Stimulated activated naive B cell treated with anti-CD40 and anti-IgM and Interleukin-4, amounts not matched to agents 10 μg/mL and 1 μg/mL and 100 μg/mL, for 72 hours (primary cell): ENCODE data around the gene ZFHX2.
"Not testable (repeated sequence)": the region's sequence is repeated elsewhere in the genome, so short reads cannot be mapped to it uniquely, and the experiment has no call there.

Experiments
- ATAC-seq, 2 donors: fragments of 150-1000 bp; cut with Tn5 transposase; replicated peaks; 2 replicates each; pipeline ENCODE4 v1.10.0; 2021; ENCODE audit warnings: moderate library complexity in 1 of 2
- DNase-seq: peaks from one replicate; pipeline ENCODE4 v3.0.0; 2021
- H3K27ac Mint-ChIP-seq: one replicate; pipeline ENCODE4 v1.8.0; 2022; ENCODE audit warnings: mild to moderate bottlenecking, mixed read lengths
- H3K27me3 Mint-ChIP-seq, 2 donors: one replicate each; pipeline ENCODE4 v1.8.0; 2022; ENCODE audit warnings: mixed read lengths in 2 of 2
- H3K36me3 Mint-ChIP-seq, 2 donors: one replicate each; pipeline ENCODE4 v1.8.0; 2022; ENCODE audit warnings: mixed read lengths in 2 of 2, mild to moderate bottlenecking in 1 of 2
- H3K4me1 Mint-ChIP-seq, 2 donors: one replicate each; pipeline ENCODE4 v1.8.0; 2022; ENCODE audit warnings: mixed read lengths in 2 of 2, mild to moderate bottlenecking in 1 of 2
- H3K4me3 Mint-ChIP-seq, 2 donors: one replicate each; pipeline ENCODE4 v1.8.0; 2022; ENCODE audit warnings: mild to moderate bottlenecking in 2 of 2, mixed read lengths in 2 of 2, moderate library complexity in 1 of 2
- H3K9me3 Mint-ChIP-seq, 2 donors: one replicate each; pipeline ENCODE4 v1.8.0; 2022; ENCODE audit warnings: mixed read lengths in 2 of 2, mild to moderate bottlenecking in 1 of 2

The ZFHX2 gene

DNA sequence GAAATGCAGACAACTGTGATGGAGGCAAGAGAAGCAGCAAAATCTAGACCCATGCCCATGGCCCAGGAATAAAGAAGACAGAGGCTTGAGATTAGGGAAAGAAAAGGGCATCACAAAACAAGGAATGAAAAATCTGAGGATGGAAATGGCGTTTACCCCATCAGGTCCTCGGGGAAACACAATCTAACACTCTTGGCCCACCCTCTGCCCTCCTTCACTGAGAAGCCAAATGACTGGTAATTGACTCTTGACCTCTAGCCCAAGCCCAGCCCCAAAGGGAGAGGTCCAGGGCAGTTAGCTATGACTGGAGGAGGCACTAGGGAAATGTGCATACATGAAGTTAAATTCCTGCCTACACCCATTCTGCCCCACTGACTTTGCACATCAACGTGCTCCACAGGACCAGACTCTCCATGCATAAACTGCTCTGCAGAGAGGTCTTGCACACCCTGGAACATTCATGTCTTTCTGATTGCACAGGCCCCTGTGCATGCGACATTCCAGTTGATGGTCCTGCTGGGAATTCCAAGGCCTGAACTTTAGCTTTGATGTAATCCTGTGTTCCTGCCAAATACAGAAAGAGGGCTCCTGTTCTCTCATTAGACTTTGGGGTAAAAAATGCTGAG, 5.7 kb downstream of the ZFHX2 start:
- Mint-ChIP-seq H3K27me3 (no peaks in the 10 kb centered on the region), H3K4me3 (no peak overlapping the region), H3K9me3 (no peaks in the 10 kb centered on the region), H3K4me1 (peaks cover 0 to 2% of the 10 kb centered on the region in 2 donors), H3K27ac (no peak overlapping the region), H3K36me3 (peaks cover 0 to 5% of the 10 kb centered on the region in 2 donors)
- DNase-seq: no peak
- ATAC-seq: no peak

DNA sequence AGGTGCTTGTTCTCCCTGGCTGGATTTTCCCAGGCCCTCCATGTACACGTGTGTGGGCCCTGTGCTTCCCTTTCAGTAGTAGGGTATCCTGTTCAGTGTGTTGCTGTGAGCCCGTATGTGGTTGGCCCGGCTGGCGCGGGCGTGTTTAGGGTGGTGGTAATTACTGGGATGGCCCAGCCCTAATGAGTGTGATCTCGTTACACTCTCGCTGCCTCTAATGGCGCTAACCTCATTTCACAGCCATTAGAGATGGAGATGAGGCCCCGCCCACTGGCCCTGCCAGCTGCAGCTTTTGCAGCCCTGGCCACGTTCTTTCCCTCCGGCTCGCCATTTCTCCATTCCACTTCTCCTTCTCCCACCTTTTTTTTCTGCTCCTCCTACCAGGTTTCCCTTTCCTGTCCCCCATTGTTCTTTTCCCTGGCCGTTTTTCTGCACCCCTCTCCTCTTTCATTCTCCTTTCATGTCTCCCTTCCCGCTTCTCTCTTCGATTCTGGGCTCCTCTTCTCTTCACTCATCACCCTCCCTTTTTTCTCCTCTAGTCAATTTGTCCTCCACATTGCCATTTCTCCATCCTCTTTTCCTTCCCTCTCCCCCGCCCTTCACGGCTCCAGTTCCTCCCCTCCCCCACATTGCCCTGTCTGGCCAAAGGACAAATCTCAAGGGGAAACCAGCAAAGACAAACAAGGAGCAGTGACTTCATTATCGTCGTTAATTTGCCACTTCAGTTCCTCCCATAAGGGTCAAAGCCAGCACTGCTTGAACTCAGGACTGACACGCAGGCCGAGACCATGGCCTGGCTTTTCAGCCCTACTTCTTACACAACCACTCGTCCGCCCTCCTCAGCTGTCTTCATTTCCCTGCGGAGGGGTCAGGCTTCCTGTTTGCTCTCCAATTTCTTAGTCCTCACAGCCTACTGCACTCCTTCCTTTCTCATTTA, 6.8 kb downstream of the ZFHX2 start:
- Mint-ChIP-seq H3K36me3 (peaks cover 0 to 5% of the 10 kb centered on the region in 2 donors), H3K4me3 (no peak overlapping the region), H3K9me3 (no peaks in the 10 kb centered on the region), H3K4me1 (peaks cover 0 to 2% of the 10 kb centered on the region in 2 donors), H3K27ac (no peak overlapping the region), H3K27me3 (no peaks in the 10 kb centered on the region)
- ATAC-seq (no peak), DNase-seq (no peak)

DNA sequence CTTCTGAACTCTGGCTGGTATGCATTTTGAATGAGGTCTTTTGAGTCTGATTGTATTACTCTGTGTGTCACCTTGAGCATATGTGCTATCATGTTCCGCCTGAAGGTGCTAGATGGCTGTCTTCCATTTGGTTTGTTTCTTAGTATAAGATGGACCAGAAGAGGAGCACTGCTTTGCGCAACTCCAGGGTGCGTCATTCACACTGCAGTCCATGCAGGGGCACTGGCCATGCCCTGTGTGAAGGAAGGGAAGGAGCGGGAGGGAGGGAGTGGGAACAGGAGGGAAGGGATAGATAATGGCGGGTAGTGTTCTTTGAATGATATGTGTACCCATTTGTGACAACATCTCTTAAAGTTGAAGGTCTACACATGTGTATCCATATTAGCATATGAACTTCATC, 8.2 kb downstream of the ZFHX2 start:
- Mint-ChIP-seq H3K27me3 (no peaks in the 10 kb centered on the region), H3K36me3 (peaks cover 0 to 5% of the 10 kb centered on the region in 2 donors), H3K27ac (no peak overlapping the region), H3K4me3 (no peak overlapping the region), H3K4me1 (peaks cover 0 to 6% of the 10 kb centered on the region in 2 donors), H3K9me3 (no peaks in the 10 kb centered on the region)
- no peak for ATAC-seq
- no peak for DNase-seq

DNA sequence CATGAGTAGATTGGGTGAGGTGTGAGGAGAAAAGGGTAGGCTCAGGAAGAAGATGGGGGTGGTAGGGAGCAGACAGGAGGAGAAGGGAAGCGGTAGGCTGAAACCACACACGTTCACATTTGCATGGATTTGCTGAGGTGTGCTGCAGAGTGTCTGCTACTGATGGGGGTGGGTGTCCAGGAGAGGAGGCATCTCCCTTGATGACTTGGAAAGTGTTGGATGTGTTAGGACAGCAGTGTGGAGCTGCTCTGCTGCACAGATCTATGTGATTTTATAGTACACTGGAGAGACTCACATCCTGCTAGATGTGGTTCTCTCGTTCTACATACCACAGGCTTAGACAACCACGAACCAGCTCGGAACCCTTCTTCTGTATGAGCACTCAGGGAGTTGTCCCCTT, 9.3 kb downstream of the ZFHX2 start:
- no peak overlapping the region for H3K4me3 Mint-ChIP-seq
- ATAC-seq: no peak
- peaks cover 0 to 5% of the 10 kb centered on the region in 2 donors for H3K36me3 Mint-ChIP-seq
- no peaks in the 10 kb centered on the region for H3K27me3 Mint-ChIP-seq
- H3K27ac Mint-ChIP-seq: no peak overlapping the region
- DNase-seq: no peak
- peaks cover 0 to 6% of the 10 kb centered on the region in 2 donors for H3K4me1 Mint-ChIP-seq
- H3K9me3 Mint-ChIP-seq: no peaks in the 10 kb centered on the region

DNA sequence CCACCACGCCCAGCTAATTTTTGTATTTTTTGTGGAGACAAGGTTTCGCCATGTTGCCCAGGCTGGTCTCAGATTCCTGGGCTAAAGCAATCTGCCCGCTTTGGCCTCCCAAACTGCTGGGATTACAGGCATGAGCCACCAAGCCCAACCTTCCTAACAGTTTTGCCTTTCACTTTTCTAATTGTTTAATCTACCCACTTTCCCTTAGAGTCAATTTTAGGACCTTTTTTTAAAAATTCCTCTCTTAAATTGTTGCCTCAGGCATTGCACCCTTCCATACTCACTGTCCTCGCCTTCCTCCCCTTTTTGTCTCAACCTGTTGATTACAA, 11.5 kb downstream of the ZFHX2 start:
- Mint-ChIP-seq H3K4me1 (peaks cover 0 to 6% of the 10 kb centered on the region in 2 donors), H3K9me3 (no peaks in the 10 kb centered on the region), H3K36me3 (peaks cover 0 to 5% of the 10 kb centered on the region in 2 donors), H3K27ac (no peak overlapping the region), H3K27me3 (no peaks in the 10 kb centered on the region), H3K4me3 (no peak overlapping the region)
- ATAC-seq (no peak), DNase-seq (no peak)

DNA sequence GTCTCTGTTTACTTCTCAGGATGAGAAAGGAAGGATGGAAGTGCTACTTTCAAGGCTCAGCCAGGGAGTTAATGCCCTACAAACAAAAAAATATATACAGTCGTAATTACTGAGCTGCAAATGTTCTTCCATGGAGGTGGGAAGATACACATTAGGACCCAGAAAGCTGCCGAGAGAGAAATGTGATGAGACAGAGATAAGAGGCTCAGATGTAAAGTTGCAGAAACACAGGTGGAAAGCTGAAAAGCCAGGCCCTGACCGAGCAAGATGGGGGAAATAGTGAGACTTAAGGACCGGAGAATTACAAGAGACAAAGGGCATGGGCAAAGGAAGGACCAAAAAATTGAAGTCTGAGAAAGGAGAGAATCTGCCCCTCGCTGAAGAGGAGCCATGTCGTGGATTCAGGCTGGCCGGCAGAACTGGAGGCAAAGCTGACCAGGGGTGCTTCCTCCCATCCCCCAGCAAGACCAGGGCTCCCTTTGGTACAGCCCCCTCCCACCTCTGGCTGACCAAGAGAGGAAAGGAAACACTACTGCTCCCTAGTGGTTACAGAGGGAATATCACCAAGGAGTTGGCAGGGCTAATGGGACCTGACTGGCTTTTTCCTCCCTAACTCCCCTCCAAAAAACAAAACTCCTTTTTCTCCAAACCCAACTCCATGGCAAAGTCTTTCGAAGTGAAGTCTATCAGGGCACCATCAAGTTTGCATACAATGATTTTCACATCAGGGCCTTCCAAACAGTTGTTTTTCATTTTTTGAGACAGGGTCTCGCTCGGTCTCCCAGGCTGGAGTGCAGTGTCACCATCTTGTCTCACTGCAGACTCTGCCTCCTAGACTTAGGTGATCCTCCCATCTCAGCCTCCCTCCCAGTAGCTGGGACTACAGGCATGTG, 12.1 kb downstream of the ZFHX2 start:
- Mint-ChIP-seq H3K36me3 (peaks cover 0 to 2% of the 10 kb centered on the region in 2 donors), H3K4me3 (no peak overlapping the region), H3K27ac (no peak overlapping the region), H3K4me1 (peaks cover 0 to 4% of the 10 kb centered on the region in 2 donors), H3K27me3 (no peaks in the 10 kb centered on the region), H3K9me3 (no peaks in the 10 kb centered on the region)
- ATAC-seq (peak; percentile 59 to 70), DNase-seq (no peak)

DNA sequence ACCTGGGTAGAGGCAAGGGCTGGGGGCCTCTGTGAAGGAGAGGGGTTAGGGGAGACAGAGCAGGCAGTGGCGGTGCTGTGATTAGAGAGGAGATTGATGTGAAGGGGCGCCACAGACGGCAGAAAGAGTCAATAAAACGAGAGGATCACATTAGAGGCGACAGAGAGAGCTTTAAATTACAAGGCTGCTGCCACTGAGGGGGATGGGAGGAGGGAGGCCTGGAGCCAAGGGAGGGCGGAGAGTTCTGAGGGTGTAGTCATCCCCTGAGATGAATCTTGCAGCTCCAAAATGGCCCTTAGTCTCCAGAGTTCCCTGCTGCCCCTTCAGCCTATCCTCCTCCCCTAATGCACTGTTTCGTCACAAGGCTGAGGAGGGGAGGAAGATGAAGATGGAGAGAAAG, 12.8 kb downstream of the ZFHX2 start:
- Mint-ChIP-seq H3K9me3 (no peaks in the 10 kb centered on the region), H3K27me3 (no peaks in the 10 kb centered on the region), H3K4me3 (no peak overlapping the region), H3K27ac (no peak overlapping the region), H3K4me1 (peaks cover 0 to 4% of the 10 kb centered on the region in 2 donors), H3K36me3 (peaks cover 0 to 2% of the 10 kb centered on the region in 2 donors)
- ATAC-seq (no peak), DNase-seq (no peak)

DNA sequence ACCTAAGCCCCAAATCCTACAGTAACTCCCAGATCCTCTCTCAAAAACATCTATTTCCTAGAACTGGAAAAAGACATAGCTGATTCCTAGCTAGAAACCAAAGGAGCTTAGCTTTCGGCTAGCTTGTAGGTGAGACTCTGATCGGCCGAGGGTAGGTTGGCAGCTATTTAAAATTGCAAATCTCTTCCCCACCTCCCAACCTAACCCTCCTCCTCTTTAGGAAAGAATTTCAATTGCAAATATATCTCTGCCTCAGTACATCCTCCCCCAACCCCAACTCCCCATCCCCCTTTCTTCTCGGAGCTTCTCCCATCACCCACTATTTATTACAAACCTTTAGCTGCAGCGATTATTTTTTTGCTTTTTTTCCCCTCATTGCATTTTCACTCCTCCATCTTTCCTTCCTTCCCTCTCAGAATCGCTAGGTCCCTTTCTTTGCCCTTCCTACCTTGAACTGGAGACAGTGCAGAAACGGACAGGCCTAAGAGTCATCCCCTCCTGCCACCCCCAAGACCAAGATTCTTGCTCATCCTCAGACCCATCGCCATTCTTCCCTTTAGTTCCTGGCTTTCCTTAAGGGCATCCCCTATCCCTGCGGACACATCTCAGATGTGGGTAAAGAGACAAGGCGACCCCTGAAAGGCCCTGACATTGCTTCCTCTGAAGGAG, 13.4 kb downstream of the ZFHX2 start:
- Mint-ChIP-seq H3K27me3 (no peaks in the 10 kb centered on the region), H3K9me3 (no peaks in the 10 kb centered on the region), H3K27ac (no peak overlapping the region), H3K4me1 (peaks cover 0 to 4% of the 10 kb centered on the region in 2 donors), H3K4me3 (no peak overlapping the region), H3K36me3 (peaks cover 0 to 2% of the 10 kb centered on the region in 2 donors)
- ATAC-seq (no peak), DNase-seq (no peak)

DNA sequence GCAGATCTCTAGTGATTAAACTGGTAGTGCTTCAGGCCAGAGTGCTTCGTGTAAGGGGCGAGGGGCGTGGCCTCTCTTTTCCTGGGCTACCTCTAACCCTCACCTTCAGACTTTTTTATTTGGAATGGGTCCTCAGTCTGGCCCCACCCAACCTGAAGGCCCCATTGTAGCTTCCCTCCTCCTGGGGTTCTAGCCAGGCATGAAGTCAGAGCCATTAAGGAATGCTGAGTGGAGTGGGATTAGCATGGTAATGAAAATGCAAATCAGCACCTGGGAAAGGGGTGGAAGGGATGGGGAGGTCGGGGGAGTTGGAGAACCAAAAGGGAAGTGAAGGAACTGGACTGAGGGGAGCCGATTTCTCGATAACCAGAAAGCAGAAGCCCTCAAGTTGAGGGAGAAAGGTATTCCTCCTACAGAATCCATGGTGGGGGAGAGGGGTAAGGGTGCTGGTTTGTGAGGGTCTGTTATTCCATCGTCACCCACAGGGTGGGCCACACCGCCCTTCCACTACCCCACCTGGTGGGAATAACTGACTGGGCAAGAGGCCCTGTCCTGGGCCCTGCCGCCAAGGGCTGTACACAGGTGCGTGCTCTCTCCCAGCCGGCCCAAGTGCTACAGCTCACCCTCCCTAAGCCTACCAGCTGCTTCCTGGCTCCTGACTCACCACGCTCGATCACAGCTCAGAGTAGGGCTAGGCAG, 14.1 kb downstream of the ZFHX2 start:
- ATAC-seq (no peak), DNase-seq (no peak)
- Mint-ChIP-seq H3K9me3 (no peaks in the 10 kb centered on the region), H3K4me3 (no peak overlapping the region), H3K36me3 (peaks cover under 1 to 3% of the 10 kb centered on the region in 2 donors), H3K27me3 (no peaks in the 10 kb centered on the region), H3K4me1 (peaks cover 0 to 4% of the 10 kb centered on the region in 2 donors), H3K27ac (no peak overlapping the region)

DNA sequence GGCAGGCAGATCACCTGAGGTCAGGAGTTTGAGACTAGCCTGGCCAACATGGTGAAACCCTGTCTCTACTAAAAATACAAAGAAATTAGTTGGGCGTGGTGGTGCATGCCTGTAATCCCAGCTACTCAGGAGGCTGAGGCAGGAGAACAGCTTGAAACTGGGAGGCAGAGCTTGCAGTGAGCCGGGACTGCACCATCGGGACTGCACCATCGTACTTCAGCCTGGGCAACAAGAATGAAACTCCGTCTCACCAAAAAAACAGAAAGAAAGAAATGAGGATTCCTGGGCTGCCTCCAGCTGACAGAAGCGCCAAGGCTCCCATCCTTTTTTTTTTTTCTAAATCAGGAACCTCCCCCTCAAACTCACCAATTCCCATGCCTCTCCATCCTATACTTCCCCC, 14.7 kb downstream of the ZFHX2 start:
- H3K27me3 Mint-ChIP-seq, H3K4me3 Mint-ChIP-seq, H3K36me3 Mint-ChIP-seq, H3K4me1 Mint-ChIP-seq, H3K9me3 Mint-ChIP-seq, H3K27ac Mint-ChIP-seq, ATAC-seq, DNase-seq: not testable (repeated sequence)

DNA sequence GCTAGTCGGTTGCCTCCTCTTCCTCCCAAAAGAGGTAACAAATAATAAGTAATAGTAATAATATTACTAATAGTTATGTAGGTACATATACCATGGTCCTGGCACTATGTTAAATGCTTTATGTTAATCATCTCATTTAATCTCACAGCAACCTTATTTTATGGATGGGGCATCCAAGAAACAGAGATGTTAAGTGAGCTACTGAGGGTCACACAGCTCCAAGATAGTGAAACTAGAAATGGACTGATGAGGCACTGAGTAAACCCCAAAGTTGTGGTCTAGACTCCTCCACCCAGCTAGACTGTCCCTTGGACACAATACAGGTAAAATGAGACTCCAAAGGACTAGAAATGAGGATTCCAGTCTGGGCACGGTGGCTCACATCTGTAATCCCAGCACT, 15.1 kb downstream of the ZFHX2 start:
- H3K4me1 Mint-ChIP-seq: peaks cover 0 to 4% of the 10 kb centered on the region in 2 donors
- peaks cover 4 to 6% of the 10 kb centered on the region in 2 donors for H3K36me3 Mint-ChIP-seq
- no peak overlapping the region for H3K4me3 Mint-ChIP-seq
- H3K9me3 Mint-ChIP-seq: no peaks in the 10 kb centered on the region
- H3K27ac Mint-ChIP-seq: no peak overlapping the region
- no peaks in the 10 kb centered on the region for H3K27me3 Mint-ChIP-seq
- no peak for DNase-seq
- ATAC-seq: no peak

DNA sequence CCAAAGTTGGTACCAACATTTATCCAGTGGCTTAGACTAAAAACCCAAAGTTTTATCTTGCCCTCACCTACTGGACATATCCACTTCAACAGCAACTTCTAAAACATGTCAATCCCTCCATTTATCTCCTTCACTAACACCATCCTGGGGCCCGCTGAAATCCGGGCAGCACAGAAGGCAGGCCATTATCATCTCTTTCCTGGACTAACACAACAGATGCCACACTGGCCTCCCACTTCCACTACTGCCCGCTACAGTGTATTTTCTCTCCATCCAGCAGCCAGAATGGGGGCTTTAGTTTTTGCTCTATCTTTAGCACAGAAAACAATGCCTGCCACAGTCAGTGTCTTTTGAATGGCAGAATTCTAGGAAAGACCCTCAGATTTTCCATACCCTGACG, 15.6 kb downstream of the ZFHX2 start:
- Mint-ChIP-seq H3K36me3 (peaks cover 4 to 6% of the 10 kb centered on the region in 2 donors), H3K4me3 (no peak overlapping the region), H3K4me1 (peaks cover 0 to 4% of the 10 kb centered on the region in 2 donors), H3K27ac (no peak overlapping the region), H3K9me3 (no peaks in the 10 kb centered on the region), H3K27me3 (no peaks in the 10 kb centered on the region)
- no peak for ATAC-seq
- DNase-seq: no peak

DNA sequence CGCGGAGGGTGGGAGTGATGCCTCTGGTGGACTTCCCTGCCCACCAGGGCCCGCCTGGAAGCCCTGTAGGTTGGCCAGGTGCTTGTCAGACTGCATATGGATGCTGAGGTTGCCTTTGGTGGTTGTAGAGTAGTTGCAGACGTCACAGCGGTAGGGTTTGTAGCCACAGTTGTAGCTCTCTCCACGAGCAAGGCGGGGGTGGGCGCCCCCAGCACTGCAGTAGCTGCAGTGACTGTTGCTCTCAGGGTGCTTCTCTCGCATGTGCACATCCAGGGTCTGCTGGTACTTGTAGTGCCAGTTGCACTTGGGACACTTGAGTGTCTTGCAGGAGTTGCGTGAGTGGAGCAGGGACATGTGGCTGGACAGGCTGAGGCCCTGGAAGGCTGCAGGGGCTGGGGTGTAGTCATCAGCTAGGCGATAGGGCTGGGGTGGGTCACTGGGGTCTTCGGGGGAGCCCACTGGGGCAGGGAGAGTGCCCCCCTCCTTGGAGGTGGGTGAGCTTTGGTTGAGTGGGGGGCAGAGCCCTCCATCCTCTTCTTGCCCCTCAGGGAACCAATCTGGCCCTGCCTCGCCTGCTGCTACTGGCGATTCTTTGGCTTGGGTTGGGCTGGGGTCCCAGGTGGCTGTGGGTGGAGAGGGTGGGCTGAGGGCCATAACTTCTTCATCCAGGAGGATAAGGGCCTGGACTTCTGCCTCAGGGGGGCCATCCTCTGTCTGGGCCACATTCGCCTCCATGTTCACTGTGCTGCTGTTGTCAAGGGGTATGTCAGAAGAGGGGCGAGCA, 17.7 kb downstream of the ZFHX2 start:
- Mint-ChIP-seq H3K4me1 (no peaks in the 10 kb centered on the region), H3K9me3 (no peaks in the 10 kb centered on the region), H3K36me3 (peaks cover 4 to 6% of the 10 kb centered on the region in 2 donors), H3K4me3 (no peak overlapping the region), H3K27ac (no peak overlapping the region), H3K27me3 (no peaks in the 10 kb centered on the region)
- ATAC-seq (no peak), DNase-seq (no peak)
